CD4-positive, alpha-beta T cell treated with Interleukin-12 subunit alpha and Interleukin-12 subunit beta, for 1 hour (primary cell): ENCODE measurements around the gene MSMP.
A peak's percentile ranks its signal among the peaks of the same experiment; 100 is the strongest.

Experiments
- DNase-seq: peaks from one replicate; pipeline ENCODE4 v3.0.0-alpha.2; 2020

Gene MSMP

DNA sequence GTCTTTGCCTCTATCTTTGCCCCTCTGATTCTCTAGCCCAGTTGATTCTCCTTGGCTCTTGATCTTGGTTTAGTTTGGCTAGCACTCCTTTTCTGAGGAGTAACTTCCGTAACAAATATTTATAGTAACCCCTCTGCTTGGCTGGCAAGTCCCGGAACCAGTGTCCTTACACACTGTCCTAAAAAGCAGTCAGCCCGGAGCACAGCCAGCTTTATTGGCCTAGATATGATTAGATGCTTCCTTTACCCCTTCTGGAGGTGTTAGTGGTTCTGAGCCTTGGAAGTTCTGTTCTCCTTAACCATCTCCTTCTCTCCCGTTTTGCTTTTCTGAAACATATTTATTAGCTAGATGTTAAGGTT, 17.0 kb upstream of the MSMP start:
- no peak for DNase-seq

GRCh38 chr9:35769763-35770162, 15.7 kb upstream of the MSMP start:
- no peak for DNase-seq

DNA sequence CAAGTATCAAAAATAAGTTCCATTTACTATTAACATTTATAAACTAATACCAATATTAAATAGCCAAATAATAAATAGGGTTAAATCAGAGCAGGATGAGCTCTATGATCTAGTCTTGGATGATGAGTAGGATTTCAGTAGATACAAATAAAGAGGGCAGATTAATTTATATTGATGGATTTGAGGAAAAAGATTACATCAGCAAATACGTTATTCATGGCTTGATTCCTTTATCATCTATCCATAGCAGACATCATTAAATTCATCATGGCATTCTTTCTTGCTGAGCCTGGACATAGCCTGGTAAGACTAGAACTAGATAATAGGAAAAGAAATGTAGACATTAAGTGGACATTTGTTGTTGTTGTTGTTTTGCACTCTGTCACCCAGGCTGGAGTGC, 13.4 kb upstream of the MSMP start:
- DNase-seq: no peak

DNA sequence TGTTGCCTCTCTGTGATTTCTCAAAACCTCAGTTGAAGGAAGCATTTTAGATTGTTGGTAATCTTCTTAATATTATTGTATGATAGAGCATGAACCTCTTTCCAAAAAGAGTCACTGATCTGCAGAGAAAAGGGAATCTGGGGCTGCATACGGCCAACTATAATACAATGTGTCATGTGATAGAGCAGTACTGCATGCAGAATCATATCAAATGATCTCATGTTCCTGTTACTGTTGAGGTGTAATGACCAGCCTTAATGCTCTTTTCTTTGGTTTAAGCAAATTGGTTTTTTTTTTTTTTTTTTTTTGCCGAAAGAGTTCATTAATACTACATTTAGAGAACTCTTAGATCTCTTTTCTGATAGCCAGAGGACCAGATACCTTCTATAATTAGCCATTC, 12.9 kb upstream of the MSMP start:
- no peak for DNase-seq

DNA sequence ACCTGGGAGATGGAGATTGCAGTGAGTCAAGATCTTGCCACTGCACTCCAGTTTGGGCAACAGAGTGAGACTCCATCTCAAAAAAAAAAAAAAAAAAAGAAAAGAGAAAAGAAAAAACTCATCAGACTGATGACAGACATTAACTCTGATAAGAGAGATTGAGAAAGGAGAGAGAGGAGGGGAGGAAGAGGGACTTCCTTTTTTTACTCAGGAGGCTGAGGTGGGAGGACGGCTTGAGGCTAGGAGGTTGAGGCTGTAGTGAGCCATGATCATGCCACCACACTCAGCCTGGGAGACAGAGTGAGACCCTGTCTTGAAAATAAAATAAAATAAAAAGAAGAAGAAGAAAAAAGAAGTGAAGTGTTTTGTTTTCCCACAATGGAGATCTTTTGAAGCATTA, 9.7 kb upstream of the MSMP start:
- DNase-seq: no peak

GRCh38 chr9:35763181-35763580, 9.1 kb upstream of the MSMP start:
- DNase-seq: no peak

DNA sequence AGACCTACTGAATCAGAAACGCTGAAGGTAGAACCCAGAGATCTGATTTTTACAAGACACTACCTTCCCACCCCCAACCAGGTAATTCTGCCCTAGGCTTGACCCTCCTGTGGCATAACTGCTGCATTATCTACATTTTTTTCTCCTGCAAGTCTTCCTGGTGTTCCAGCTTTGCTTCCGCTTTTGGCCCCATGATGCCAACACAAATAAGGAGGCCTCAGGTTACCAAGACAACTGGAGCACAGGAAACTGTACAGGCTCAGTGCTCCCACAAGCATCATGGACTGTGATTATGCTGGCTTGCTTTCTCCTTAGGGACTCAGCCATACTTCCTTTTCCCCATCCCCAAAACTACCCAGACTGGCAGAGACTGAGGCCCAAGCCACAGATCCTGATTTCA, 6.6 kb upstream of the MSMP start:
- no peak for DNase-seq

- no peak for DNase-seq
Observed at GRCh38 chr9:35759795-35760194, 5.7 kb upstream of the MSMP start.

DNA sequence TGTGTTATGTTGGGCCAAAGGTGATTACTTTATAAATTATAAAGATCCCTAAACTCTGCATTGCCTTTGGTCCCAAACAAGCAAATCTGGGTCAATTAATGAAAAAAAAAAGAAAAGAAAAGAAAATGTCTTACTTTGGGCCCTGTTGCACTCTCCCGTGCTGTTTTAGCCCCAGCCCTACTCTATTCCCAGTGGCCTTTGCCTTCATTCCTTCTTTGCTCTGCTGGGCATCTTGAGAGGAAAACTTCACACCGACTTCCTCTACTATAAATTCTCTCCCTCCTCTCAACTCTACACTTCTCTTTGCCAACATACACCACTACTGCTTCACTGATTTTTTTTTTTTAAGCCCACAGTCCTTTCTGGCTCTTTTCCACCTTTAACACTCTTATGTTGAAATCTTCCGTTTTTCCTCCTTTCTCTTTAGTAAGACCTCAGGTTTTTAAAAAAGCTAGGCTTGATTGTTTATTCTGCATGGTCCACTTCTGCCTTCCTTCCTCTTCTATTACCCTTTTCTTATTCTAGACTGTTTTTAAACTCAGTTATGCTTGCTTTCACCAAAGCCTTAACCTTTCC, 4.5 kb upstream of the MSMP start:
- no peak for DNase-seq

GRCh38 chr9:35757892-35758275, 3.8 kb upstream of the MSMP start:
- DNase-seq: no peak

- peak; percentile 15 for DNase-seq
Observed at GRCh38 chr9:35757226-35757891, 3.3 kb upstream of the MSMP start.

- DNase-seq: peak; percentile 79
Observed at GRCh38 chr9:35756275-35757225, 2.5 kb upstream of the MSMP start.

DNA sequence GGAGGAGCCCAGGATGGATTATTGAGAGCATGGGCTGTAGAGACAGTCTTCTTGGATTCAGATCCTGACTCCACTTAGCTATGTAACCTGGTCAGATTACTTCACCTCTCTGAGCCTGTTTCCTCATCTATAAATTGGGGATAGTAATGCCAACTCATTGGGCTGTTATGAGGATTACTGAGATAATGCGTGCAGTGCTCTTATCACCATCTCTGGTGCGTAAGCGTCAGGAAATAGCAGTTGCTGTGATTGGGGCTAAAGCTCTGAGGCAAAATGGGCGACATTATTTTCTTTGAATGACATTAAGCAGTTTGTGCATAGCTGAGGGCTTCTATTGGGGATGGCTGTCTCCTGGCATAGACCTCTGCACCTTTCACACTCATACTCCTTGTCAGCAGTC, 995 bp upstream of the MSMP start:
- DNase-seq: no peak

- DNase-seq: no peak
Observed at GRCh38 chr9:35753466-35753865, 610 bp downstream of the MSMP start.

GRCh38 chr9:35750256-35750531, 3.9 kb downstream of the MSMP start:
- no peak for DNase-seq

DNA sequence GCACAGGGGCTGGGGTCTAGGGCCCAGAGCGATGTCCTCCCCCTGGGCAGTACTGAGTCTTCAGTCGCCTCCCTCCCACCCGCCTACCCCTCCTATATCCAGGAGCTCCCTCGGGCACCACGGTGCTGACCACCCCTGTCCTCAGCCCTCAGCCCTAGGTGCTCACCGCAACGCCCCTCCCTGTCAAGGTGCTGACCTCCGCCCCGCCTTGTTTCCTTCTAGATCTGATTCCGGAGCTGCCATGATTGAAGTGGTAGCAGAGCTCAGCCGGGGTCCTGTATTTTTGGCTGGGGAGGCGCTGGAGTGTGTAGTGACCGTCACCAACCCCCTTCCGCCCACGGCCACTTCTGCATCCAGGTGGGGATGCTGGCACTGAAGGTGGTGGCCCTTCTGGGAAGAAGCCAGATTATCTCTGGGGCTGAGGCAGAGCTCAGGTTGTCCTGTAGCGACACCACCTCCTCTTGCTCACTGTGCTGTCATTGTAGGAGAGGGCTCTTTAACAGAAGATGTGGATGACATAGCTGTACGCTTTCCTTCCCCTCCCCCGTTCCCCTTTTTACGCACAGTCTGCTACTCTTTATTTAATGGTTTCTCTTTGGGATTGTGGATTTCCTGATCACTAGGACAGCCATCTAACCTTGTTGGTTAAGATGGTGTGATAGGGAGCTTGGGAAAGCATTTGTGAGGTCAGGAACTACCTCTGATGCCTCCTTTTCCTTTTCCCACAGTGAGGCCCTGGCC, 4.4 kb downstream of the MSMP start:
- DNase-seq: peak; percentile 52

GRCh38 chr9:35748858-35749514, 5.1 kb downstream of the MSMP start, which contains the start of the genes GBA2 and RGP1:
GBA2 (minus strand) TSS chr9:35749228; CDS start chr9:35748704, 524 bp downstream.
RGP1 (plus strand) TSS chr9:35749287; CDS start chr9:35749756, 469 bp downstream.
- peak; percentile 72 for DNase-seq

GRCh38 chr9:35748242-35748857, 5.7 kb downstream of the MSMP start:
- peak; percentile 21 for DNase-seq

DNA sequence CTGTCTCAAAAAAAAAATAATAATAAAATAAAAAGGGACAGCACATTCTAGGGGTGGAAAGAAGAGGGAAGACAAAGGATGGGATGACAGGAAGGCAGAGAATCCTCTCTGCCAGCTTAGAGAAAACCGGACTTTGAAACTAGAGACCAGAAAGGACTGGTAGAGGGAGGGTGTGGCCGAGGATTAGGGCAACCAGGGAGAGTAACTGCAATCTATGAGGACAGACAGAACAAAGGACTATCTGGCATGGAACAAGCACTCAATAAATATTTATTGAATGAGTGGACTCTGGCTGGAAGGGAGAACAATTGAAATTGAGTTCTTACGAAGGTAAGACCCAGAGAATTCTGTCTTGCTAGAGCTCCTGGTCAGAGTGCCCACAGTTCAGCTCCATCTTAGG, 7.5 kb downstream of the MSMP start:
- no peak for DNase-seq

DNA sequence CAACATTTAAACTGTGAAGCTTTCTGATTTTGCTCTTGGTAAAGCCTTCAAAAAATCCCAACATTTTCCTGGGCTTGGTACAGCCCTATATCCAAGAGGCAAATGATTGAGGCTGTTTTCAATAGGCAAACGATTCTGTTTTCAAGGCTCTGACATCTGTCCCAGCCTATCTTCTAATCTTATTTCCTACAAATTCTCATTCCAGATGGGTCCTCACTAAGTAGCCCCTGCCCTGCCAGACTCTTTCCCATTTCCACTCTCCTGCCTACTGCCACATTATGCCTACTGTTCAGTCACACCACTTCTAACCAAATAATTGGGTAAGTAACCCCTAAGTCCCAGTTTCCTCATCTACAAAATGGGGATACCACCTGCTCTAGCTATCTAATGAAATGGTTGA, 8.5 kb downstream of the MSMP start:
- DNase-seq: no peak

GRCh38 chr9:35743880-35744518, 10.1 kb downstream of the MSMP start:
- DNase-seq: no peak

GRCh38 chr9:35743452-35743851, 10.6 kb downstream of the MSMP start:
- no peak for DNase-seq
